ENCODE data around the gene CDH8.

- TF ChIP-seq, protein P1, sequence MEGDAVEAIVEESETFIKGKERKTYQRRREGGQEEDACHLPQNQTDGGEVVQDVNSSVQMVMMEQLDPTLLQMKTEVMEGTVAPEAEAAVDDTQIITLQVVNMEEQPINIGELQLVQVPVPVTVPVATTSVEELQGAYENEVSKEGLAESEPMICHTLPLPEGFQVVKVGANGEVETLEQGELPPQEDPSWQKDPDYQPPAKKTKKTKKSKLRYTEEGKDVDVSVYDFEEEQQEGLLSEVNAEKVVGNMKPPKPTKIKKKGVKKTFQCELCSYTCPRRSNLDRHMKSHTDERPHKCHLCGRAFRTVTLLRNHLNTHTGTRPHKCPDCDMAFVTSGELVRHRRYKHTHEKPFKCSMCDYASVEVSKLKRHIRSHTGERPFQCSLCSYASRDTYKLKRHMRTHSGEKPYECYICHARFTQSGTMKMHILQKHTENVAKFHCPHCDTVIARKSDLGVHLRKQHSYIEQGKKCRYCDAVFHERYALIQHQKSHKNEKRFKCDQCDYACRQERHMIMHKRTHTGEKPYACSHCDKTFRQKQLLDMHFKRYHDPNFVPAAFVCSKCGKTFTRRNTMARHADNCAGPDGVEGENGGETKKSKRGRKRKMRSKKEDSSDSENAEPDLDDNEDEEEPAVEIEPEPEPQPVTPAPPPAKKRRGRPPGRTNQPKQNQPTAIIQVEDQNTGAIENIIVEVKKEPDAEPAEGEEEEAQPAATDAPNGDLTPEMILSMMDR (conservative IDR thresholded peaks at IDR 0.05 in 1 of 2, IDR thresholded peaks at IDR 0.05 in 1 of 2; ENCODE audit: low read depth in 1 of 2, low read length in 2 of 2): no peak
- TF ChIP-seq EZH2 (IDR thresholded peaks at IDR 0.05; ENCODE audit: low read length, missing control alignments): no peak
These were observed 358.5 kb downstream of the CDH8 start for GRCh38 chr16:61677776-61678175.
